T-helper 2 cell treated with Interferon-gamma antibody and Interleukin-4, amounts not matched to agents 5 μg/mL and 100 μg/mL, for 36 hours (primary cell): Measurements from ENCODE around the gene MBP.
"Not testable (repeated sequence)": the region's sequence is repeated elsewhere in the genome, so short reads cannot be mapped to it uniquely, and the experiment has no call there.

ENCODE experiments used
- DNase-seq: peaks from one replicate; pipeline ENCODE4 v3.0.0; 2021; ENCODE audit warnings: low spot score
- H3K27ac Mint-ChIP-seq: one replicate; pipeline ENCODE4 v1.8.0; 2021; ENCODE audit warnings: mild to moderate bottlenecking, mixed read lengths
- H3K27me3 Mint-ChIP-seq: one replicate; pipeline ENCODE4 v1.8.0; 2021; ENCODE audit warnings: low read depth, mixed read lengths
- H3K36me3 Mint-ChIP-seq: one replicate; pipeline ENCODE4 v1.8.0; 2021; ENCODE audit warnings: low read depth, mixed read lengths
- H3K4me1 Mint-ChIP-seq: one replicate; pipeline ENCODE4 v1.8.0; 2021; ENCODE audit warnings: low read depth, mixed read lengths
- H3K4me3 Mint-ChIP-seq: one replicate; pipeline ENCODE4 v1.8.0; 2022; ENCODE audit warnings: mild to moderate bottlenecking, moderate library complexity, mixed read lengths
- H3K9me3 Mint-ChIP-seq: one replicate; pipeline ENCODE4 v1.8.0; 2021; ENCODE audit warnings: mixed read lengths

Gene MBP

GRCh38 chr18:77022116-77022515 lies 110.5 kb downstream of the MBP start:
- H3K27me3 Mint-ChIP-seq, result no peaks in the 10 kb centered on the region
- no peak overlapping the region for H3K27ac Mint-ChIP-seq
- DNase-seq, result no peak
- H3K9me3 Mint-ChIP-seq, result no peaks in the 10 kb centered on the region
- peaks cover 41% of the 10 kb centered on the region for H3K36me3 Mint-ChIP-seq
- H3K4me3 Mint-ChIP-seq, result no peak overlapping the region
- peaks cover 8% of the 10 kb centered on the region for H3K4me1 Mint-ChIP-seq

DNA sequence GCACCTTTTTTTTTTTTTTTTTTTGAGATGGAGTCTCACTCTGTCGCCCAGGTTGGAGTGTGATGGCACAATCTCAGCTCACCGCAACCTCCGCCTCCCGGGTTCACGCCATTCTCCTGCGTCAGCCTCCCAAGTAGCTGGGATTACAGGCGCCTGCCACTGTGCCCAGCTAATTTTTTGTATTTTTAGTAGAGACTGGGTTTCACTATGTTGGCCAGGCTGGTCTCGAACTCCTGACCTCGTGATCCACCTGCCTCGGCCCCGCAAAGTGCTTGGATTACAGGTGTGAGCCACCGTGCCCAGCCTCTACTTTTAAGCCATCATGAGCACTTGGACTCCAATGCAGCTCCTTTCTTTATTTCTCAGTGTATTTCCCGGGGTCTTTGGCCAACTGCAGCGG lies 111.1 kb downstream of the MBP start:
- not testable (repeated sequence) for H3K27me3 Mint-ChIP-seq, H3K4me1 Mint-ChIP-seq, H3K4me3 Mint-ChIP-seq, H3K9me3 Mint-ChIP-seq, DNase-seq
- H3K36me3 Mint-ChIP-seq, result peaks cover 46% of the 10 kb centered on the region
- H3K27ac Mint-ChIP-seq, result peak overlapping the region; percentile 36

DNA sequence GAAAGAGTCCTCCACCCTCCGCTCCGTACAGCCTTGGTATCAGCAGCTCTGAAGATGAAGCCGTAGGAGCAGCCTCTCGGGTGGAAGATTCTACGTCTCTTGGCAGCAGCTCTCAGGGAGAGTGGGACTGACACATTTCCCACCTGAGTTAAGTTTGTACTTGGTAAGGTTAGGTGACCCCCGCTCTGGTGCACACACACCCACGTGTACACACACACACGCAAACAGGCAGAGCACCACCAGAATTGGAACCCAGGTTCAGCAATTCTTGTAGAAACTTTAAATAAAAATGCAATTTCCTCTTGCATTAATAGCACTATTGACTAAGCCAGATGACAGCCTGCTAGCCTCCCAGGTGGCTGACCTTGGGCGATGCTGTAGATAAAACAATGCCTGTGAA lies 111.5 kb downstream of the MBP start:
- H3K27me3 Mint-ChIP-seq, result no peaks in the 10 kb centered on the region
- H3K9me3 Mint-ChIP-seq, result no peaks in the 10 kb centered on the region
- H3K36me3 Mint-ChIP-seq, result peaks cover 50% of the 10 kb centered on the region
- DNase-seq, result no peak
- H3K4me1 Mint-ChIP-seq, result peaks cover 6% of the 10 kb centered on the region
- H3K27ac Mint-ChIP-seq, result no peak overlapping the region
- H3K4me3 Mint-ChIP-seq, result no peak overlapping the region

DNA sequence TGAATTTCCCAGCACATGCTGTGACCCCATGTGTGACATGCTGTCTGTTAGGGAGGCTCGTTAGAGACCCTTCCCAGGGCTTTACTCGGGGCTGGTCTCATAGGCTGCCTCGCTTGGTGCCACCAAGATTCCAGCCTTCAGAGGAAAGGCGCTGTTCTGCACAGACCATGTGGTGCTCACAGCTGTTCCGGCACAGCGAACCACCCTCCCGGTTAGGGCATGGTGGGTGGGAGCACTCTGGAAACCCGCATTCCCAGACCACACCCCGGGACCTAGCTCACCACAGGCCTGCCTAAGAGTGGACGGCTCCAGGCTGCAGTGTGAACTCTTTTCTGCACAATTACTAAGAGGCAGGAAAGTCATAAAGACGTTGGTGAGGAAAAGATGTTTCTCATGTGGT lies 112.0 kb downstream of the MBP start:
- peaks cover 55% of the 10 kb centered on the region for H3K36me3 Mint-ChIP-seq
- peaks cover 6% of the 10 kb centered on the region for H3K4me1 Mint-ChIP-seq

DNA sequence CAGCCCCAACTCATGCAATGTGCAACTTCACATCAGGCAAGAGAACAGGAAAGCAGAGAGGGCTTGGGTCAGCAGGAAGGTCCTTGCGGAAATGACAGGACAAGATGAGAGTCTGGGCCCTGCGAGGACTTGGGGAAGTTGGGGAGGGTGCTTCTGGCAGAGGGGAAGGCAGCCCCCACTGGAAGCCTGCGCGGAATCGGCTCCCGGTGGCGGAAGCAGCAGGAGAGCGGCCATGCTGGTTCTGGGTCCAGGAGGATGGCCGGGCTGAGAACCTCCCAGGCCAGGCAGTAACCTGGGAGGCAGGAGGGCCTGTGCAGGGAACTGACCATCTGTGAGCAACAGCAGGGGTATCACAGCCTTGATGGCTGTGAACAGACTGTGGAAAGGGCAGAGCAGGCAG lies 112.9 kb downstream of the MBP start:
- no peak for DNase-seq
- Mint-ChIP-seq H3K4me3 (no peak overlapping the region), H3K27me3 (no peaks in the 10 kb centered on the region), H3K9me3 (no peaks in the 10 kb centered on the region), H3K27ac (peak overlapping the region; percentile 50), H3K36me3 (peaks cover 58% of the 10 kb centered on the region), H3K4me1 (peaks cover 6% of the 10 kb centered on the region)

More for the DNA sequence above, 112.0 kb downstream of the MBP start:
- Mint-ChIP-seq H3K4me3 (no peak overlapping the region), H3K27me3 (no peaks in the 10 kb centered on the region), H3K9me3 (no peaks in the 10 kb centered on the region), H3K27ac (no peak overlapping the region)
- DNase-seq, result no peak

DNA sequence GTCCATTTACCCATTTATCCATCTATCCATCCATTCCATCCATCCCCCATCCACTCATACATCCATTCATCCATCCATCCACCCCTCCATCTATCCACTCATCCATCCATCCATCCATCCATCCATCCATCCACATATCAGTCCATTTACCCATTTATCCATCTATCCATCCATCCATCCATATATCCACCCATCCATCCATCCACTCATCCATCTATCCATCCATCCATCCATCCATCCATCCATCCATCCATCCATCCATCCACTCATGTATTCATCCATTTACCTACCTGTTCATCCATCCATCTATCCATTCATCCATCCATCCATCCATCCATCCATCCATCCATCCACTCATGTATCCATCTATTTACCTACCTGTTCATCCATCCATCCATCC lies 113.9 kb downstream of the MBP start:
- peak overlapping the region; percentile 1 for H3K27ac Mint-ChIP-seq
- not testable (repeated sequence) for DNase-seq, H3K9me3 Mint-ChIP-seq, H3K4me3 Mint-ChIP-seq, H3K4me1 Mint-ChIP-seq, H3K27me3 Mint-ChIP-seq
- peaks cover 59% of the 10 kb centered on the region for H3K36me3 Mint-ChIP-seq

- Mint-ChIP-seq H3K27ac (no peak overlapping the region), H3K36me3 (peaks cover 60% of the 10 kb centered on the region), H3K4me3 (no peak overlapping the region), H3K4me1 (peaks cover 5% of the 10 kb centered on the region), H3K9me3 (no peaks in the 10 kb centered on the region), H3K27me3 (no peaks in the 10 kb centered on the region)
- DNase-seq, result no peak
Observed at GRCh38 chr18:77017355-77017754, 115.2 kb downstream of the MBP start.

- DNase-seq, result no peak
- no peaks in the 10 kb centered on the region for H3K27me3 Mint-ChIP-seq
- no peak overlapping the region for H3K4me3 Mint-ChIP-seq
- H3K27ac Mint-ChIP-seq, result no peak overlapping the region
- H3K4me1 Mint-ChIP-seq, result peaks cover 5% of the 10 kb centered on the region
- H3K36me3 Mint-ChIP-seq, result peaks cover 64% of the 10 kb centered on the region
- no peaks in the 10 kb centered on the region for H3K9me3 Mint-ChIP-seq
Observed at GRCh38 chr18:77016936-77017335, 115.6 kb downstream of the MBP start.

GRCh38 chr18:77015771-77016710 lies 116.5 kb downstream of the MBP start:
- Mint-ChIP-seq H3K36me3 (peaks cover 63% of the 10 kb centered on the region), H3K27ac (no peak overlapping the region), H3K4me1 (peaks cover 5% of the 10 kb centered on the region), H3K4me3 (no peak overlapping the region), H3K9me3 (no peaks in the 10 kb centered on the region), H3K27me3 (no peaks in the 10 kb centered on the region)
- no peak for DNase-seq

DNA sequence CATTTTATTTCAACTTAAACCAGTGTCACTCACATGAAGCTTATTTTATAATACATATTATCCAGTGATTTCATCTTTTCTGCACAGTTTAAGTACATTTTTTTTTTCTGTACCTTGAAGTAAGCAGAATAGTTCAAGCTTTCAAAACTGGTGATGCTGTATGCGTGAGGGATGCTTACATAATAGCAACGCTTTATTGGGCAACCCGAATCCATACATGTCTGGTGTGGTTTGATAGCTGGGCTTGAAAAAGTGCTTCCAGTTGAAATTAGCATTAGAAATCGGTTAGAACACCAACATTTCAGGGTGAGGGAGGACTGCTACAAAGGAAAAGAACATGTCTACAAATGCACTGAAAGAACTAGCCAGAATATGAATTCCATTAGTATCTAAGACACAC lies 117.4 kb downstream of the MBP start:
- no peak for DNase-seq
- Mint-ChIP-seq H3K27me3 (no peaks in the 10 kb centered on the region), H3K36me3 (peaks cover 63% of the 10 kb centered on the region), H3K4me3 (no peak overlapping the region), H3K27ac (no peak overlapping the region), H3K4me1 (peaks cover 5% of the 10 kb centered on the region), H3K9me3 (no peaks in the 10 kb centered on the region)

DNA sequence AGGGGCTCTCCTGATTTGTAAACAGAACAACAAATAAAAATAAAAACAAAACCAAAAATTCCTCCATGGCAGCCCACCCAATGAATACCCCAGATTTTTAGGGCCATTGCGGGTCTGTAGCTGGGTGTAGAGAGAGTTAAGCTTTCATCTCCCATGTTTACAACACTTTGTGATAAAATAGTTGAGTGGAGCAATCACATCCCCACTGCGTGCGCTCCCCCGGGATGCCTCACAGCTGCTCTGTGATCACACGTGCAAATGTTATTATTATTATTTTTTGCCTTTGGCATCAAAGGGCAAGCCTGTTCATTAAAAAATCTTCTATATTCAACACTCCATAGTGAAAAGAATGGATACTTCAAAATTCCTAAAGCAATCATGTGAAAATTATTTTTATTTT lies 118.0 kb downstream of the MBP start:
- Mint-ChIP-seq H3K27me3 (no peaks in the 10 kb centered on the region), H3K9me3 (no peaks in the 10 kb centered on the region), H3K4me1 (peaks cover 6% of the 10 kb centered on the region), H3K27ac (no peak overlapping the region), H3K36me3 (peaks cover 64% of the 10 kb centered on the region), H3K4me3 (no peak overlapping the region)
- no peak for DNase-seq

GRCh38 chr18:77013811-77014521 lies 118.6 kb downstream of the MBP start:
- Mint-ChIP-seq H3K36me3 (peaks cover 58% of the 10 kb centered on the region), H3K4me1 (peaks cover 6% of the 10 kb centered on the region), H3K9me3 (no peaks in the 10 kb centered on the region), H3K4me3 (no peak overlapping the region), H3K27ac (no peak overlapping the region), H3K27me3 (no peaks in the 10 kb centered on the region)
- DNase-seq, result no peak

DNA sequence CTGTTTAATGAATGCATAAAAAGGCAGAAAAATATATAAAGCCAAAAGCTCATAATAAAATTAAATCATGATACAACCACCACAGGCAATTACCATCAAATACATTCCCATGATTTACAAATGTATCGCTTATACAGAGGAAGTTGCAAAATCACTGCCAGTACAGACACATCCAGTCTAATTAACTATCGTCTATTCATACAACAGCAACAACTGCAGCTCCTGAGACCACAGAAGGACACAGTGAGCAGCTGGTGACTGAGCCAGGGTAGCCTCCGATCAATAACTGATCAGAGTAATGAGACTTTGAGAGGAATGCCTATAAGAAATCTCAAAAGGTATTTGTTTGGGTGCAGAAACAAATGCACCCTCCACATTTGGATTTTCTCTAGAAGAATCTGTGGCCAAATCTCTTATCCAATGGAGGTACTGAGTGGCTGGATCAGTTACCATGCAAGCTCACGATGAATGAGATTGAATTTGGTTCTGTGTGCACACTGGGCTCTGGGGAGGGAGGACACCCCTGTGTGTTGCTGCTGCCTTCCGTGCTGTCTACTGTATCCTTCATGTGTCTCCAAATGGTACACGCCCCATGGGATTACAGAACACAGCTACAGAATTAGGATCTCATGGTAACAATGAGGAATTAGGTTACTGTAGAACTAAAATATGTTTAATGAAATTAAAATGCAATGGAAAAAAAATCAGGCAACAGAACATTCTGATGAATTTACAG lies 119.6 kb downstream of the MBP start:
- Mint-ChIP-seq H3K4me1 (peaks cover 6% of the 10 kb centered on the region), H3K36me3 (peaks cover 48% of the 10 kb centered on the region), H3K9me3 (no peaks in the 10 kb centered on the region), H3K27me3 (no peaks in the 10 kb centered on the region), H3K27ac (no peak overlapping the region), H3K4me3 (no peak overlapping the region)
- no peak for DNase-seq

GRCh38 chr18:77012120-77012519 lies 120.5 kb downstream of the MBP start:
- Mint-ChIP-seq H3K36me3 (peaks cover 43% of the 10 kb centered on the region), H3K27me3 (no peaks in the 10 kb centered on the region), H3K27ac (no peak overlapping the region), H3K4me3 (no peak overlapping the region), H3K9me3 (no peaks in the 10 kb centered on the region), H3K4me1 (peaks cover 6% of the 10 kb centered on the region)
- no peak for DNase-seq
